ENCODE measurements around the gene WBP11. TPM values are rescaled to one million over a fixed set of nuclear protein-coding genes. Genes with fewer than 3 reads are reported as not detected.

Gene WBP11
- total RNA-seq, 4 donors from 2014 or later, result 9.5 to 44.0 (median 15.3) TPM

DNA sequence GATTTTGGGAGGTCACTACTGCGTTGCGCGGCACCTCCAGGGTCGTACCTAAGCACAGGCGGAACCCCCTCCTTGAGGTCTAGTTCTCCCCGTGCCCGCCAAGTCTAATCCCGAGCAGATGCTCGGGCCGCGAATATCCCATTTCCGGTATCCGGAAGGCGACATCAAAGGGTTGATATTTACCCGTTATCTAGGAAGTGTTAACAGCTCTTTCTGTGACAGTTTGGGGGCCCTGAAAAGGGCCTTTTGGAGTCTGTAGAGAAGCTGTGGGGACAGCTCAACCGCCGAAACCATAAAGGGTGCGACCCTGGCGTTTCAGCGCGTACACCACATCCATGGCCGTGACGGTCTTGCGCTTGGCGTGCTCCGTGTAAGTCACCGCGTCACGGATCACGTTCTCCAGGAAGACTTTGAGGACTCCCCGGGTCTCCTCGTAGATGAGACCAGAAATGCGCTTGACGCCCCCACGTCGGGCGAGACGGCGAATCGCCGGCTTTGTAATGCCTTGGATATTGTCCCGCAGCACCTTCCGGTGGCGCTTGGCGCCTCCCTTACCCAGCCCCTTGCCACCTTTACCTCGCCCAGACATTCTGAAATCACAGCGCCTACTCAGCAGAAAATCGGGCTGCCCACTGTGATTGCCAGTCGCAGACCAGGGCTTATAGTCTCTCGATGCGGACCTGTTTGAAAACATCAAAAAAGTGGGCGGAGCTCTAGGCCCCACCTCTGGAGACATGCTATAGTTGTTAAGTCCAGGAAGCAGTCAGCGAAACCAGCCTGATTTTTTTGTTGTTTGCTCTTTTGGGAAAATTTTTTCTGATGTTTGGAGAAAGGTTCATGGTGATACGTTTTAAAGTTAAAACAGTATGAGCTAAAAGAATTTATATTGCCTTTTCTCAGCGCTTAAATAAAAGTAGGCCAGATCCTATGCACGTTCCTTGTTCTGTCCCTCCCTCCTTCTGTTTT lies 32.5 kb downstream of the WBP11 start:
- TF ChIP-seq CTCF (IDR thresholded peaks at IDR 0.05) (no peak), POLR2A (IDR thresholded peaks at IDR 0.05) (peak; percentile 78 to 88)
- no peaks in the 10 kb centered on the region for H3K27me3 ChIP-seq
- peak overlapping the region; percentile 94 for H3K27ac ChIP-seq
- H3K4me1 ChIP-seq, result no peaks in the 10 kb centered on the region
- H3K9me3 ChIP-seq, result no peaks in the 10 kb centered on the region
- H3K36me3 ChIP-seq, result no peaks in the 10 kb centered on the region
- peak; percentile 95 to 98 for DNase-seq
- H3K4me3 ChIP-seq, result peak overlapping the region; percentile 62 to 91
- intact Hi-C loops (cut with DNase I; ENCODE audit: low total_unique reads), result no loop called here

GRCh38 chr12:14769969-14770495 lies 33.2 kb downstream of the WBP11 start:
- Histone ChIP-seq H3K27me3 (no peaks in the 10 kb centered on the region), H3K27ac (peak overlapping the region; percentile 94), H3K9me3 (no peaks in the 10 kb centered on the region), H3K4me1 (no peaks in the 10 kb centered on the region), H3K4me3 (peak overlapping the region; percentile 62 to 91), H3K36me3 (no peaks in the 10 kb centered on the region)
- DNase-seq, result peak; percentile 77 to 78
- TF ChIP-seq POLR2A (IDR thresholded peaks at IDR 0.05) (peak in 1 of 2 donors; percentile 26), CTCF (IDR thresholded peaks at IDR 0.05) (peak; percentile 79 to 87 (median 81))
- intact Hi-C loops (cut with DNase I; ENCODE audit: low total_unique reads), result no loop called here

GRCh38 chr12:14769466-14769968 lies 33.8 kb downstream of the WBP11 start:
- intact Hi-C loops (cut with DNase I; ENCODE audit: low total_unique reads), result no loop called here
- no peaks in the 10 kb centered on the region for H3K4me1 ChIP-seq
- peak overlapping the region; percentile 62 to 91 for H3K4me3 ChIP-seq
- peak overlapping the region; percentile 94 for H3K27ac ChIP-seq
- no peaks in the 10 kb centered on the region for H3K36me3 ChIP-seq
- no peaks in the 10 kb centered on the region for H3K27me3 ChIP-seq
- peak; percentile 41 to 54 for DNase-seq
- TF ChIP-seq POLR2A (IDR thresholded peaks at IDR 0.05), result no peak
- no peak for TF ChIP-seq CTCF (IDR thresholded peaks at IDR 0.05)
- H3K9me3 ChIP-seq, result no peaks in the 10 kb centered on the region

GRCh38 chr12:14768823-14769405 lies 34.4 kb downstream of the WBP11 start:
- Histone ChIP-seq H3K36me3 (no peaks in the 10 kb centered on the region), H3K27ac (peak overlapping the region; percentile 94), H3K27me3 (no peaks in the 10 kb centered on the region), H3K9me3 (no peaks in the 10 kb centered on the region), H3K4me1 (no peaks in the 10 kb centered on the region), H3K4me3 (peak overlapping the region; percentile 62 to 91)
- DNase-seq, result peak in 1 of 2 donors; percentile 17
- TF ChIP-seq POLR2A (IDR thresholded peaks at IDR 0.05), result no peak
- no peak for TF ChIP-seq CTCF (IDR thresholded peaks at IDR 0.05)
- intact Hi-C loops (cut with DNase I; ENCODE audit: low total_unique reads), result no loop called here

Data from uterus (tissue), 4 donors.